Measurements from ENCODE around the gene ZNF148. TPM values are rescaled to one million over a fixed set of nuclear protein-coding genes. Genes with fewer than 3 reads are reported as not detected.

Gene ZNF148
- polyA plus RNA-seq, 10 donors: 17.4 to 26.7 (median 21.0) TPM

GRCh38 chr3:125337506-125337905, 37.6 kb downstream of the ZNF148 start:
- DNase-seq: no peak

GRCh38 chr3:125334675-125335560, 40.2 kb downstream of the ZNF148 start:
- no peak for DNase-seq

- DNase-seq: no peak
These were observed 42.6 kb downstream of the ZNF148 start for GRCh38 chr3:125332504-125332903.

- no peak for DNase-seq
These were observed 43.9 kb downstream of the ZNF148 start for GRCh38 chr3:125331243-125331642.

- DNase-seq: no peak
These were observed 48.2 kb downstream of the ZNF148 start for GRCh38 chr3:125326957-125327356.

- DNase-seq: no peak
These were observed 49.4 kb downstream of the ZNF148 start for GRCh38 chr3:125325746-125326145.

- DNase-seq: no peak
These were observed 50.8 kb downstream of the ZNF148 start for GRCh38 chr3:125324341-125324740.

- DNase-seq: no peak
These were observed 52.2 kb downstream of the ZNF148 start for GRCh38 chr3:125322917-125323316.

- DNase-seq: peak in 2 of 3 donors; percentile 16 to 65
These were observed 53.0 kb downstream of the ZNF148 start for GRCh38 chr3:125322166-125322565.

GRCh38 chr3:125319765-125320164, 55.4 kb downstream of the ZNF148 start:
- DNase-seq: no peak

- DNase-seq: no peak
These were observed 56.3 kb downstream of the ZNF148 start for GRCh38 chr3:125318871-125319270.

GRCh38 chr3:125318167-125318865, 56.8 kb downstream of the ZNF148 start:
- no peak for DNase-seq

GRCh38 chr3:125317761-125318160, 57.4 kb downstream of the ZNF148 start:
- no peak for DNase-seq

- DNase-seq: no peak
These were observed 58.2 kb downstream of the ZNF148 start for GRCh38 chr3:125316949-125317348.

- DNase-seq: no peak
These were observed 58.9 kb downstream of the ZNF148 start for GRCh38 chr3:125316246-125316645.

- peak in 1 of 3 donors; percentile 23 for DNase-seq
These were observed 62.0 kb downstream of the ZNF148 start for GRCh38 chr3:125313060-125313635.

- DNase-seq: no peak
These were observed 64.5 kb downstream of the ZNF148 start for GRCh38 chr3:125310623-125311081.

GRCh38 chr3:125309476-125309875, 65.6 kb downstream of the ZNF148 start:
- no peak for DNase-seq

GRCh38 chr3:125306620-125307019, 68.5 kb downstream of the ZNF148 start:
- no peak for DNase-seq

GRCh38 chr3:125302932-125303331, 72.2 kb downstream of the ZNF148 start:
- no peak for DNase-seq

- DNase-seq: peak in 1 of 3 donors; percentile 69
These were observed 74.7 kb downstream of the ZNF148 start for GRCh38 chr3:125300416-125300815.

GRCh38 chr3:125294411-125294810, 80.7 kb downstream of the ZNF148 start:
- no peak for DNase-seq

- DNase-seq: no peak
These were observed 83.1 kb downstream of the ZNF148 start for GRCh38 chr3:125292015-125292414.
